HEK293 (cell line): Measurements from ENCODE around the gene ADAMTSL4.

Experiments
- GFI1B ChIP-seq: fragments of 450-650 bp; formaldehyde crosslinking; IDR thresholded peaks from 2 replicates; pipeline ENCODE4 v1.5.1; 2016; ENCODE audit warnings: missing biosample characterization, missing genetic modification characterization
- KLF10 ChIP-seq: fragments of 450-650 bp; IDR thresholded peaks from 2 replicates; pipeline ENCODE4 v1.5.1; 2018; ENCODE audit warnings: missing biosample characterization, mild to moderate bottlenecking, missing genetic modification characterization
- SCRT2 ChIP-seq: fragments of 450-650 bp; formaldehyde crosslinking; IDR thresholded peaks from 2 replicates; pipeline ENCODE4 v1.5.1; 2016; ENCODE audit warnings: missing biosample characterization, missing genetic modification characterization
- ZFHX2 ChIP-seq: fragments of 450-650 bp; formaldehyde crosslinking; conservative IDR thresholded peaks from 2 replicates; pipeline ENCODE4 v1.5.1; 2016; ENCODE audit warnings: missing biosample characterization, missing genetic modification characterization
- ZNF138 ChIP-seq: fragments of 450-650 bp; formaldehyde crosslinking; IDR thresholded peaks from 2 replicates; pipeline ENCODE4 v1.5.1; 2016; ENCODE audit warnings: missing biosample characterization, missing genetic modification characterization, borderline replicate concordance
- ZNF169 ChIP-seq: fragments of 450-650 bp; formaldehyde crosslinking; IDR thresholded peaks from 2 replicates; pipeline ENCODE4 v1.5.1; 2016; ENCODE audit warnings: missing biosample characterization, missing genetic modification characterization
- ZNF175 ChIP-seq: fragments of 450-650 bp; formaldehyde crosslinking; IDR thresholded peaks from 2 replicates; pipeline ENCODE4 v1.5.1; 2016; ENCODE audit warnings: missing biosample characterization, missing genetic modification characterization
- ZNF239 ChIP-seq: fragments of 450-650 bp; formaldehyde crosslinking; IDR thresholded peaks from 2 replicates; pipeline ENCODE4 v1.5.1; 2016; ENCODE audit warnings: missing biosample characterization, missing genetic modification characterization
- ZNF350 ChIP-seq: fragments of 450-650 bp; formaldehyde crosslinking; IDR thresholded peaks from 2 replicates; pipeline ENCODE4 v1.5.0; 2017; ENCODE audit warnings: missing biosample characterization, mild to moderate bottlenecking, missing genetic modification characterization
- ZNF391 ChIP-seq: fragments of 450-650 bp; formaldehyde crosslinking; IDR thresholded peaks from 2 replicates; pipeline ENCODE4 v1.5.1; 2016; ENCODE audit warnings: low read depth, missing biosample characterization, missing genetic modification characterization, borderline replicate concordance
- ZNF394 ChIP-seq: fragments of 450-650 bp; formaldehyde crosslinking; IDR thresholded peaks from 2 replicates; pipeline ENCODE4 v1.5.1; 2016; ENCODE audit warnings: missing biosample characterization, missing genetic modification characterization, mild to moderate bottlenecking, moderate library complexity, borderline replicate concordance
- ZNF473 ChIP-seq: fragments of 450-650 bp; formaldehyde crosslinking; IDR thresholded peaks from 2 replicates; pipeline ENCODE4 v1.5.1; 2017; ENCODE audit warnings: missing biosample characterization, missing genetic modification characterization
- ZNF510 ChIP-seq: fragments of 450-650 bp; formaldehyde crosslinking; IDR thresholded peaks from 2 replicates; pipeline ENCODE4 v1.5.1; 2018; ENCODE audit warnings: mild to moderate bottlenecking, missing genetic modification characterization, missing biosample characterization; ENCODE audit not compliant: insufficient replicate concordance
- ZNF529 ChIP-seq: fragments of 450-650 bp; formaldehyde crosslinking; IDR thresholded peaks from 2 replicates; pipeline ENCODE4 v1.5.1; 2017; ENCODE audit warnings: missing genetic modification characterization, missing biosample characterization; ENCODE audit not compliant: insufficient replicate concordance
- ZNF544 ChIP-seq: fragments of 450-650 bp; formaldehyde crosslinking; IDR thresholded peaks from 2 replicates; pipeline ENCODE4 v1.5.0; 2017; ENCODE audit warnings: missing biosample characterization, missing genetic modification characterization
- ZNF626 ChIP-seq: fragments of 450-650 bp; sonication (Bioruptor Pico); formaldehyde crosslinking; IDR thresholded peaks from 2 replicates; pipeline ENCODE4 v1.5.1; 2018; ENCODE audit warnings: missing biosample characterization, missing genetic modification characterization, inconsistent platforms
- ZNF660 ChIP-seq: fragments of 450-650 bp; IDR thresholded peaks from 2 replicates; pipeline ENCODE4 v1.5.1; 2018; ENCODE audit warnings: missing biosample characterization, mild to moderate bottlenecking, missing genetic modification characterization
- ZNF707 ChIP-seq: fragments of 450-650 bp; formaldehyde crosslinking; IDR thresholded peaks from 2 replicates; pipeline ENCODE4 v1.5.1; 2016; ENCODE audit warnings: missing biosample characterization, missing genetic modification characterization
- ZNF843 ChIP-seq: fragments of 450-650 bp; formaldehyde crosslinking; IDR thresholded peaks from 2 replicates; pipeline ENCODE4 v1.5.1; 2016; ENCODE audit warnings: missing biosample characterization, missing genetic modification characterization
- TF ChIP-seq, protein P1 (sequence below): fragments of 450-650 bp; formaldehyde crosslinking; IDR thresholded peaks from 2 replicates; pipeline ENCODE4 v1.5.1; 2016; ENCODE audit warnings: missing biosample characterization, missing genetic modification characterization, borderline replicate concordance
- TF ChIP-seq, protein P2 (sequence below): fragments of 450-650 bp; formaldehyde crosslinking; IDR thresholded peaks from 2 replicates; pipeline ENCODE4 v1.5.1; 2016; ENCODE audit warnings: missing biosample characterization, missing genetic modification characterization
- TF ChIP-seq, protein P3 (sequence below): fragments of 450-650 bp; formaldehyde crosslinking; IDR thresholded peaks from 2 replicates; pipeline ENCODE4 v1.5.1; 2016; ENCODE audit warnings: missing biosample characterization, missing genetic modification characterization
- TF ChIP-seq, protein P4 (sequence below): fragments of 450-650 bp; formaldehyde crosslinking; IDR thresholded peaks from 2 replicates; pipeline ENCODE4 v1.5.1; 2016; ENCODE audit warnings: missing biosample characterization, missing genetic modification characterization
- TF ChIP-seq, protein P5 (sequence below): fragments of 450-650 bp; formaldehyde crosslinking; IDR thresholded peaks from 2 replicates; pipeline ENCODE4 v1.5.1; 2016; ENCODE audit warnings: missing biosample characterization, missing genetic modification characterization

ADAMTSL4 gene

DNA sequence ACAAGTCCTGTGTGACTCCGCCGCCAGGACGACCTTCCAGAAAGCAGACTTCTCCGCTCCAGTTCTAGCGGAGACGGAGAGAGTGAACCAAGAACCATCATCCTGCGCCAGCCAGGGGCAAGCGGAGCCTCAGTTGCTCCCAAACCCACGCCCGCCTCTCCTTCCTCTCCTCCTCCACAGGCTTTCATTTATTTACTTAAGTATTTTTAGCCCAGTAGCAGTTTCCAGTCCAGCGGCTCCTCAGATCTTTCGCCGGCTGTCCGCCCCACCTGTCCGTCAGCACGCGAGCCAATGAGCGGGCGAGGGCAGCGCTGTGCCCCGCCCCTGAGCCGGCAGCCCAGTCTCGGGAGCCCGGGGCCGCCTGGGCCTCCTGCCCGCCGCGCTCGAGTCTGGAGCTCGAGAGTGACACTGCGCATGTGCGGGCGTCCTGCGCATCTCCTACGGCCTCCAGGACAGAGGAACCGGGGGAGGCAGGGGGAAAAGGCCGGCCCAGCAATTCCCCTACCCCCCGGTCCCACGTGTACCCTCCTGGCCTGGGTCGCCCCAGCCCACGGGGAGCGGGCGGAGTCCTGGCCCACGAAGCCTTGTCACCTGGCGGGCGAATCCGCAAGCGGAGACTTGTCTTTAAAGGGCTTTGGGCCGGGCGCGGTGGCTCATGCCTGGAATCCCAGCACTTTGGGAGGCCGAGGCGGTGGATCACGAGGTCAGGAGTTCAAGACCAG, 33.7 kb upstream of the ADAMTSL4 start, which contains the start of gene FALEC (continued):
- TF ChIP-seq, protein P1, sequence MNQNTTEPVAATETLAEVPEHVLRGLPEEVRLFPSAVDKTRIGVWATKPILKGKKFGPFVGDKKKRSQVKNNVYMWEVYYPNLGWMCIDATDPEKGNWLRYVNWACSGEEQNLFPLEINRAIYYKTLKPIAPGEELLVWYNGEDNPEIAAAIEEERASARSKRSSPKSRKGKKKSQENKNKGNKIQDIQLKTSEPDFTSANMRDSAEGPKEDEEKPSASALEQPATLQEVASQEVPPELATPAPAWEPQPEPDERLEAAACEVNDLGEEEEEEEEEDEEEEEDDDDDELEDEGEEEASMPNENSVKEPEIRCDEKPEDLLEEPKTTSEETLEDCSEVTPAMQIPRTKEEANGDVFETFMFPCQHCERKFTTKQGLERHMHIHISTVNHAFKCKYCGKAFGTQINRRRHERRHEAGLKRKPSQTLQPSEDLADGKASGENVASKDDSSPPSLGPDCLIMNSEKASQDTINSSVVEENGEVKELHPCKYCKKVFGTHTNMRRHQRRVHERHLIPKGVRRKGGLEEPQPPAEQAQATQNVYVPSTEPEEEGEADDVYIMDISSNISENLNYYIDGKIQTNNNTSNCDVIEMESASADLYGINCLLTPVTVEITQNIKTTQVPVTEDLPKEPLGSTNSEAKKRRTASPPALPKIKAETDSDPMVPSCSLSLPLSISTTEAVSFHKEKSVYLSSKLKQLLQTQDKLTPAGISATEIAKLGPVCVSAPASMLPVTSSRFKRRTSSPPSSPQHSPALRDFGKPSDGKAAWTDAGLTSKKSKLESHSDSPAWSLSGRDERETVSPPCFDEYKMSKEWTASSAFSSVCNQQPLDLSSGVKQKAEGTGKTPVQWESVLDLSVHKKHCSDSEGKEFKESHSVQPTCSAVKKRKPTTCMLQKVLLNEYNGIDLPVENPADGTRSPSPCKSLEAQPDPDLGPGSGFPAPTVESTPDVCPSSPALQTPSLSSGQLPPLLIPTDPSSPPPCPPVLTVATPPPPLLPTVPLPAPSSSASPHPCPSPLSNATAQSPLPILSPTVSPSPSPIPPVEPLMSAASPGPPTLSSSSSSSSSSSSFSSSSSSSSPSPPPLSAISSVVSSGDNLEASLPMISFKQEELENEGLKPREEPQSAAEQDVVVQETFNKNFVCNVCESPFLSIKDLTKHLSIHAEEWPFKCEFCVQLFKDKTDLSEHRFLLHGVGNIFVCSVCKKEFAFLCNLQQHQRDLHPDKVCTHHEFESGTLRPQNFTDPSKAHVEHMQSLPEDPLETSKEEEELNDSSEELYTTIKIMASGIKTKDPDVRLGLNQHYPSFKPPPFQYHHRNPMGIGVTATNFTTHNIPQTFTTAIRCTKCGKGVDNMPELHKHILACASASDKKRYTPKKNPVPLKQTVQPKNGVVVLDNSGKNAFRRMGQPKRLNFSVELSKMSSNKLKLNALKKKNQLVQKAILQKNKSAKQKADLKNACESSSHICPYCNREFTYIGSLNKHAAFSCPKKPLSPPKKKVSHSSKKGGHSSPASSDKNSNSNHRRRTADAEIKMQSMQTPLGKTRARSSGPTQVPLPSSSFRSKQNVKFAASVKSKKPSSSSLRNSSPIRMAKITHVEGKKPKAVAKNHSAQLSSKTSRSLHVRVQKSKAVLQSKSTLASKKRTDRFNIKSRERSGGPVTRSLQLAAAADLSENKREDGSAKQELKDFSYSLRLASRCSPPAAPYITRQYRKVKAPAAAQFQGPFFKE (tag by site-specific recombination), result no peak
- peak; percentile 66; the same call in 1 of the 2 replicates for TF ChIP-seq ZNF394 (tag by site-specific recombination)
- TF ChIP-seq, protein P2, sequence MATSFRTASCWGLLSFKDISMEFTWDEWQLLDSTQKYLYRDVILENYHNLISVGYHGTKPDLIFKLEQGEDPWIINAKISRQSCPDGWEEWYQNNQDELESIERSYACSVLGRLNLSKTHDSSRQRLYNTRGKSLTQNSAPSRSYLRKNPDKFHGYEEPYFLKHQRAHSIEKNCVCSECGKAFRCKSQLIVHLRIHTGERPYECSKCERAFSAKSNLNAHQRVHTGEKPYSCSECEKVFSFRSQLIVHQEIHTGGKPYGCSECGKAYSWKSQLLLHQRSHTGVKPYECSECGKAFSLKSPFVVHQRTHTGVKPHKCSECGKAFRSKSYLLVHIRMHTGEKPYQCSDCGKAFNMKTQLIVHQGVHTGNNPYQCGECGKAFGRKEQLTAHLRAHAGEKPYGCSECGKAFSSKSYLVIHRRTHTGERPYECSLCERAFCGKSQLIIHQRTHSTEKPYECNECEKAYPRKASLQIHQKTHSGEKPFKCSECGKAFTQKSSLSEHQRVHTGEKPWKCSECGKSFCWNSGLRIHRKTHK (tag by site-specific recombination), result no peak
- no peak for TF ChIP-seq ZNF626 (tag by site-specific recombination)
- no peak for TF ChIP-seq ZNF473 (tag by site-specific recombination)
- no peak for TF ChIP-seq KLF10 (tag by site-specific recombination)
- TF ChIP-seq SCRT2 (tag by site-specific recombination), result no peak
- 0 out of 2 replicates have a peak, but pooled peaks have one; percentile 10 for TF ChIP-seq ZNF660 (tag by site-specific recombination)
- 0 out of 2 replicates have a peak, but pooled peaks have one; percentile 59 for TF ChIP-seq ZNF391 (tag by site-specific recombination)
- TF ChIP-seq ZFHX2 (tag by site-specific recombination), result peak; percentile 94
- TF ChIP-seq, protein P3, sequence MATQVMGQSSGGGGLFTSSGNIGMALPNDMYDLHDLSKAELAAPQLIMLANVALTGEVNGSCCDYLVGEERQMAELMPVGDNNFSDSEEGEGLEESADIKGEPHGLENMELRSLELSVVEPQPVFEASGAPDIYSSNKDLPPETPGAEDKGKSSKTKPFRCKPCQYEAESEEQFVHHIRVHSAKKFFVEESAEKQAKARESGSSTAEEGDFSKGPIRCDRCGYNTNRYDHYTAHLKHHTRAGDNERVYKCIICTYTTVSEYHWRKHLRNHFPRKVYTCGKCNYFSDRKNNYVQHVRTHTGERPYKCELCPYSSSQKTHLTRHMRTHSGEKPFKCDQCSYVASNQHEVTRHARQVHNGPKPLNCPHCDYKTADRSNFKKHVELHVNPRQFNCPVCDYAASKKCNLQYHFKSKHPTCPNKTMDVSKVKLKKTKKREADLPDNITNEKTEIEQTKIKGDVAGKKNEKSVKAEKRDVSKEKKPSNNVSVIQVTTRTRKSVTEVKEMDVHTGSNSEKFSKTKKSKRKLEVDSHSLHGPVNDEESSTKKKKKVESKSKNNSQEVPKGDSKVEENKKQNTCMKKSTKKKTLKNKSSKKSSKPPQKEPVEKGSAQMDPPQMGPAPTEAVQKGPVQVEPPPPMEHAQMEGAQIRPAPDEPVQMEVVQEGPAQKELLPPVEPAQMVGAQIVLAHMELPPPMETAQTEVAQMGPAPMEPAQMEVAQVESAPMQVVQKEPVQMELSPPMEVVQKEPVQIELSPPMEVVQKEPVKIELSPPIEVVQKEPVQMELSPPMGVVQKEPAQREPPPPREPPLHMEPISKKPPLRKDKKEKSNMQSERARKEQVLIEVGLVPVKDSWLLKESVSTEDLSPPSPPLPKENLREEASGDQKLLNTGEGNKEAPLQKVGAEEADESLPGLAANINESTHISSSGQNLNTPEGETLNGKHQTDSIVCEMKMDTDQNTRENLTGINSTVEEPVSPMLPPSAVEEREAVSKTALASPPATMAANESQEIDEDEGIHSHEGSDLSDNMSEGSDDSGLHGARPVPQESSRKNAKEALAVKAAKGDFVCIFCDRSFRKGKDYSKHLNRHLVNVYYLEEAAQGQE (tag by site-specific recombination), result no peak; the same call in 1 of the 2 replicates
- TF ChIP-seq GFI1B, result 0 out of 2 replicates have a peak, but pooled peaks have one; percentile 24
- TF ChIP-seq ZNF239, result no peak
- TF ChIP-seq ZNF529 (tag by site-specific recombination), result no peak
- TF ChIP-seq ZNF175, result no peak
- TF ChIP-seq ZNF138 (tag by site-specific recombination), result no peak
- no peak for TF ChIP-seq ZNF350 (tag by site-specific recombination)
- TF ChIP-seq ZNF707 (tag by site-specific recombination), result no peak
- no peak for TF ChIP-seq ZNF544
- TF ChIP-seq ZNF510 (tag by site-specific recombination), result no peak
- TF ChIP-seq, protein P4, sequence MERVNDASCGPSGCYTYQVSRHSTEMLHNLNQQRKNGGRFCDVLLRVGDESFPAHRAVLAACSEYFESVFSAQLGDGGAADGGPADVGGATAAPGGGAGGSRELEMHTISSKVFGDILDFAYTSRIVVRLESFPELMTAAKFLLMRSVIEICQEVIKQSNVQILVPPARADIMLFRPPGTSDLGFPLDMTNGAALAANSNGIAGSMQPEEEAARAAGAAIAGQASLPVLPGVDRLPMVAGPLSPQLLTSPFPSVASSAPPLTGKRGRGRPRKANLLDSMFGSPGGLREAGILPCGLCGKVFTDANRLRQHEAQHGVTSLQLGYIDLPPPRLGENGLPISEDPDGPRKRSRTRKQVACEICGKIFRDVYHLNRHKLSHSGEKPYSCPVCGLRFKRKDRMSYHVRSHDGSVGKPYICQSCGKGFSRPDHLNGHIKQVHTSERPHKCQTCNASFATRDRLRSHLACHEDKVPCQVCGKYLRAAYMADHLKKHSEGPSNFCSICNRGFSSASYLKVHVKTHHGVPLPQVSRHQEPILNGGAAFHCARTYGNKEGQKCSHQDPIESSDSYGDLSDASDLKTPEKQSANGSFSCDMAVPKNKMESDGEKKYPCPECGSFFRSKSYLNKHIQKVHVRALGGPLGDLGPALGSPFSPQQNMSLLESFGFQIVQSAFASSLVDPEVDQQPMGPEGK (tag by site-specific recombination), result peak; percentile 97
- no peak for TF ChIP-seq ZNF169 (tag by site-specific recombination)
- TF ChIP-seq ZNF843 (tag by site-specific recombination), result no peak
- TF ChIP-seq, protein P5, sequence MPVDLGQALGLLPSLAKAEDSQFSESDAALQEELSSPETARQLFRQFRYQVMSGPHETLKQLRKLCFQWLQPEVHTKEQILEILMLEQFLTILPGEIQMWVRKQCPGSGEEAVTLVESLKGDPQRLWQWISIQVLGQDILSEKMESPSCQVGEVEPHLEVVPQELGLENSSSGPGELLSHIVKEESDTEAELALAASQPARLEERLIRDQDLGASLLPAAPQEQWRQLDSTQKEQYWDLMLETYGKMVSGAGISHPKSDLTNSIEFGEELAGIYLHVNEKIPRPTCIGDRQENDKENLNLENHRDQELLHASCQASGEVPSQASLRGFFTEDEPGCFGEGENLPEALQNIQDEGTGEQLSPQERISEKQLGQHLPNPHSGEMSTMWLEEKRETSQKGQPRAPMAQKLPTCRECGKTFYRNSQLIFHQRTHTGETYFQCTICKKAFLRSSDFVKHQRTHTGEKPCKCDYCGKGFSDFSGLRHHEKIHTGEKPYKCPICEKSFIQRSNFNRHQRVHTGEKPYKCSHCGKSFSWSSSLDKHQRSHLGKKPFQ, result no peak
